Activated CD4-positive, alpha-beta T cell treated with anti-CD3 and anti-CD28 coated beads for 48 hours (primary cell): ENCODE data around the gene SNRPB2.

Experiments
- DNase-seq: peaks from one replicate; pipeline ENCODE4 v3.0.0-alpha.2; 2020

Gene SNRPB2

GRCh38 chr20:16729565-16730460 is at the start of gene SNRPB2:
Gene SNRPB2 (plus strand): TSS chr20:16730026. CDS start chr20:16731703, 1,677 bp downstream.
- peak; percentile 93 for DNase-seq

GRCh38 chr20:16684416-16684815 is 45.4 kb upstream of the SNRPB2 start:
- DNase-seq, result no peak

DNA sequence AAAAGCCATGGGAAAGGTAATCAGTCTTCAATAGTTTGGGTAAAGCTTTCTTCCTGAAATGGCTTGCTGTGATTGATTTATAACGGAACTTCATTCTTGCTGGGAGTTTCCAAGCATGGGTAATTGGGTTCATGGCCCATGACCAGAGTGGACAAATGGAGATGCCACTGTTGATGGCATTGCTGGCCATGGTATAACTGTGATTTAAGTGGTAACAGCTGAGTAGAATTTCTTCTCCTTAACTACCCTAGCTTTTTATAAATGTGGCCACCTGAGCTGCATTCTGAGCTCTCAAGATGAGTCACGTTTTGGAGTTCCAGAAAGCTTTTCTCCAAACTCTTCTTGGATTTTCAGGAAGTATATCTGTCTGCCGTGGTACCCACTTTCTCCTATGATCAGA is 39.9 kb upstream of the SNRPB2 start:
- DNase-seq, result no peak

DNA sequence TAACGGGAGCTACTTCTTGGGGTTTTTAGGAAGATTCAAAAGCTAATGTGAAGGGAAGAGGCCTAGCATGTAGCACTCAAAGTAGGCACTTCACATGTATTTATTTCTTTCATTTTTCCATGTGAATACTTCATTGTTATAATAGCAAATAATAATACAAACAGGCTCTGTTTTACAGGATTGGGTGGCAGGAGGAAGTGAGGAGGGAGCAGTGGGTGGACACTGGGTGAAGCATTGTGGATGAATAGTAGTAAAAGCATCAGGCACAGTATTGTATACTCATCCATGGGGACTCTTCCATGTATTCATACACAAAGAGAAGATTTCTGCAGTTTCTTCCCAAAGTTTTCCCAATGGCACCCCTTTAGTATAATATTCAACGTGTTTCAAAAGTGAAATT is 38.4 kb upstream of the SNRPB2 start:
- DNase-seq, result no peak

DNA sequence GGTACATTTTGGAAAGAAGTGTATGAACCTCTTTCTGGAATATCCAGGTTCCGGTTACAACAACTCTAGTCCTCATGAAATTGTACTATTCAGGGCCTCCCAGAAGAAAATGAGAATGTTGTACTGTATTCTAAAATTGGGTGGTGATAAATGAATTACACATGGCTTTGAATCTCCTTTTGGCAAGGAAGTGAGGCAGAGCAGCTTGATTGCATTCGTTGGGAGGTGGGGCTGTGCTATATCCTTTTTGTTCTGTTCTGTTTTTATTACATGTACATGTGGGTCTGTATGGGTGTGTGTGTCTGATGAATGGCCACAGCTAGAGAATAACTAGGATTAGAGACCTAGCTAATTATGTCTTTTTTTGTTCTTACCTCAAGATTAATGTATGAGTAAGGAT is 37.8 kb upstream of the SNRPB2 start:
- DNase-seq, result no peak

GRCh38 chr20:16692442-16692841 is 37.4 kb upstream of the SNRPB2 start:
- no peak for DNase-seq

DNA sequence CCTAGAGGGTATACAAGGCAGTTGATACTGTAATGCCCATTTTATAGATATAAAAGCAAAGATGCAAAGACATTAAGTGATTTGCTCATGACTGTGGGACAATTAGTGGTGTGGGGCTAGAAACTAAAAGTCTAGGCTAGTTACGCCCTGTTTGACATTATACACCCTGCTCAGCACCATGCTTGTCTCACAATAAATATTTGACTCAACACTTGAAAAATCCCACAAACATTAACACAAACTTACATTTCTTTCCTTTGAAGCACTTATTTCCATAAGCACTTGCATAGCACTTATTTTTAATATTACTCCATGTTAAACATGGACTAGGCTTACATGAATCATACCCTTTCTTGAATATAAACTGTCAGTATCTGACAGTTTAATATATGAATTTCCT is 36.5 kb upstream of the SNRPB2 start:
- DNase-seq, result no peak

DNA sequence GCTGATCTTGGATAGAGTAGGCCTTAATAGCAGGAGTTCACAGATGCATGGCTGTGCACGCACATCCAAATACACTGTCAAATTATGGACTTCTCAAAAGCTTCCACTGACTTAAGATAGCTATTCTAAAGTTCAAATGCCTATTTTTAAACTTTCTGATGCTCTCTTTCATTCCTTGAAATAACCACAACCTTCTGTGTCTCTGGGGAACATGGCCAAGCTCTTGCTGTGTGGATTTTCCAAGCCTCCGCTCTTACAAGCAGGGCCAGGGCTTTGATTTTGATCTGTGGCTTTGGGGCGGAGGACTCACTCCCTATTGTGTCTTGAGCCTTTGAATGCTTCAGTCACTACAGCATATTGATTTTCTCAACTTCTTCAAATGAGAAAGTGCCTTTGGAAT is 35.7 kb upstream of the SNRPB2 start:
- DNase-seq, result no peak

DNA sequence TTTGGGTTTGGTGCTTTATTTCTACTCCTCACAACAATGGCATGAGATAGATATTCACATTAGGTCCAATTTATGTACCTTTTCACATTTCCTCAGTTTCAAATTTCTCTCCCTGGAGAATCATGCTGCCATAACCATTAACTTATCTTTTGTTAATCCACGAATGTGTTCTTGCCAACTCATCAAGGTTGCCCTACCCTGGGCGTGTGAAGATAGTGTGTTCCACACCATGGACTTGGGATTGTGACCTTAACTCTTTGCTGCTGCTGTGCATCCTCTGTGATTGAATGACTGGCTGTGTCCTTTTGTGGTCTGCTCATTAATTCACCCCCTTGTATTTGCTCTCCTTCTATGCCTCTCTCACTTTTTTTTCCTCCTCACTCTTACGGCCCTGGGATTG is 34.2 kb upstream of the SNRPB2 start:
- DNase-seq, result no peak

GRCh38 chr20:16699293-16699692 is 30.5 kb upstream of the SNRPB2 start:
- DNase-seq, result no peak

- DNase-seq, result peak; percentile 29
Measured at GRCh38 chr20:16701296-16701695, 28.5 kb upstream of the SNRPB2 start.

GRCh38 chr20:16703570-16703969 is 26.3 kb upstream of the SNRPB2 start:
- no peak for DNase-seq

GRCh38 chr20:16707674-16708073 is 22.2 kb upstream of the SNRPB2 start:
- peak; percentile 4 for DNase-seq

GRCh38 chr20:16708602-16709001 is 21.2 kb upstream of the SNRPB2 start:
- DNase-seq, result no peak

GRCh38 chr20:16709017-16709416 is 20.8 kb upstream of the SNRPB2 start:
- DNase-seq, result no peak

- no peak for DNase-seq
Measured at GRCh38 chr20:16710781-16711180, 19.0 kb upstream of the SNRPB2 start.

DNA sequence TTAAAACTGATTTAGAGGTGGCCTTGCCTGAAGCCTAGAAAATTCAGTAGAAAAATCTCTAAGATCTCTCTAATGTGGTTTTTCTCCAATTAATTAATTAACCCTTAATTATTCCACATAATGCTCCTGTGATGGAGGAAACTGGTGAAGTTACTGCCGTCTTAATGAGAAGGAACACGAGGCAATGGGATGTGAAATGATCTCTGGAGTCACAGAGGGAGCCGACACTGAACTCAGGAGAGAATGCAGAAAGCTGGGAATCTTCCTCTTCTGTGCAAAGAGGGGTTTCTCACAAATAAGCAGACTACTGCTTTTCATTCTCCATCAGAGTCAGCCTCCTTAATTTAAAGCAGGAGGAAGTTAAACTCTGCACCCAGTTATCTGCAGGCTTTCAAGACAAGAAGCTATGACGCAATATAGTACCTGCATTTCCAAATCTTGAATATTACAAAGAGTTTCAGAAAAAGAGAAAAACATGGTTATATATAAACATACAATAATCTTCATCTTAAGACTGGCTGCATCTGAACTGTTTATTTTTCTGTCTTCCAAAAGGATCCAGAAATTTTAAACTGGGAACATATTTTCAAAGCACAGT is 18.1 kb upstream of the SNRPB2 start:
- no peak for DNase-seq

DNA sequence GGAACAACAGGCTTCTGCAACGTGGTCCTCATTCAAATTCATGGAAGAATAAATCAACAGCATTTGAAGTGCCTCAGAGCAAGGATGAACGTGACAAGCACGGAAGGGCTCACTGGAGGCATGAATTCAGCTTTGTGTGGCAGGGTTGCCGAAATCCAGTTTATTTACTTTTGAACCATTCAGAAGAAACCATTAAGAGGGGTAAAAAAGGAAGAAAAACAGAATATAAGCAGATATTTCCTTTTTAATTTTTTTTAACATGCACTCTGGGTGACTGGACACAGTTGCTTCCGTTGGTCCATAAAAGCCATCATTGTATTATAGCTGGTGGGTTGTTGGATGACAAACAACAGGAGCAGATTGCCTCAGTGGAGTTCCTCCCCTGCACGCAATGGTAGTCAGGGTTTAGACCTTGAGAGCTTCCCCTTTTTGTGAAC is 17.3 kb upstream of the SNRPB2 start:
- DNase-seq, result no peak

GRCh38 chr20:16713066-16713465 is 16.8 kb upstream of the SNRPB2 start:
- no peak for DNase-seq

GRCh38 chr20:16714242-16714641 is 15.6 kb upstream of the SNRPB2 start:
- no peak for DNase-seq

DNA sequence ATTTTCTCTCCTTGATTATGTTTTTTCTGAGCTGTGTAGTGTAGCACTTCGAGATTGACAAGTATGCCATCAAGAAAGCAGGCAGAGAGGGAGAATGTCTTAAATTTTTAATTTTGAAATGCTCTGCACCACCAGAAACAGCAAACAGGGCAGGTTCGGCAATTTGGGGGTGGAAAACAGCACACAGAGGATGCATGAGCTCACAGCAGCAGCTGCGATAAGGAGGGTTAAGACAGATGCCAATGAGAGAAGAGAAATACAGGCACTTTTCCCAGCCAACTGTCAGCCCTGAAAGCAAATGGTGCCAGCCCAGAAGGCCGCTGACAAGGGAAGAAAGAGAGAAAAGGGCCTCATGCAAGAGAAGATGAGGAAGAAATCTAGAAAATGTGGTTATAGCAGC is 15.1 kb upstream of the SNRPB2 start:
- DNase-seq, result no peak

- no peak for DNase-seq
Measured at GRCh38 chr20:16719421-16719820, 10.4 kb upstream of the SNRPB2 start.

GRCh38 chr20:16729080-16729479 is 746 bp upstream of the SNRPB2 start:
- no peak for DNase-seq

DNA sequence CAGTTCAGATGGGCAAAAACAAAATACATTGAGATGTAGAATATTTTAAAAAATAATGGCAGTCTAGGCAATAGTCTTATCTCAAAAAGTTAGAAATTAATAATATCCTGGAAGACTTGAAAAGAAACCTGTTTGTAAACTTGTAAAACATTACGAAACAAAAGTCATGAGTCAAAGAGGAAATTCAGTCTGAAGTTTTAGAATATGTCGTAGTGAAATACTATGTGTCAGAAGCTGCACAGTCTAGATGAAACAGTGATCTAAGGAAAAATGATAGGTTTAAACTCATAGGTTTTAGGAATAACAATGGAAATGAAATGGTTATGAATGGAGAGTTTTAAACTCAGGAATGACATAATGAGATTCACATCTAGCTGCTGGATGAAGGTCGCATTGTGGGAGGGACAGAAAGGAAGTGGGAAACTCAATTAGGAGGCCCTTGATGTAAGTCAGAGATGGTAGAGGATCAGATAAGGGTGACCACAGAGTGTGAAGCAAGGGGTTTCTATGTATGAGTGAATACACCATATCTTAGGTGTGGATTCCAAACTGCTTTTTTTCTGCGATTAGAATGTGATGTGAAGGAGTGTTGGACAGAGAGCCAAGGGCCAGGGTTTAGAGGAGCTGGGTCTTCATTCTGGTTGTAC is 2.8 kb downstream of the SNRPB2 start:
- DNase-seq, result peak; percentile 9
